Hypothalamus (tissue), 51 donors: ENCODE data around the gene ITGB5.

ENCODE experiments used
- DNase-seq, 51 donors: peaks; one replicate each; lab custom pipeline; 2025; lab: John Stamatoyannopoulos, UW

Gene ITGB5

GRCh38 chr3:124777762-124778470, 109.2 kb downstream of the ITGB5 start:
- DNase-seq, result no peak

- DNase-seq, result no peak
Measured at GRCh38 chr3:124776856-124777255, 110.3 kb downstream of the ITGB5 start.

GRCh38 chr3:124775877-124776276, 111.3 kb downstream of the ITGB5 start:
- no peak for DNase-seq

GRCh38 chr3:124774841-124775402, 112.2 kb downstream of the ITGB5 start:
- DNase-seq, result no peak

GRCh38 chr3:124774327-124774718, 112.8 kb downstream of the ITGB5 start:
- DNase-seq, result peak in 1 of 51 donors; percentile 5

- DNase-seq, result no peak
Measured at GRCh38 chr3:124773351-124774326, 113.5 kb downstream of the ITGB5 start.

- peak in 41 of 51 donors; percentile 12 to 82 (median 59) for DNase-seq
Measured at GRCh38 chr3:124772081-124772831, 114.9 kb downstream of the ITGB5 start.

- DNase-seq, result no peak
Measured at GRCh38 chr3:124771083-124771445, 116.1 kb downstream of the ITGB5 start.

- DNase-seq, result peak in 32 of 51 donors; percentile 5 to 77 (median 39)
Measured at GRCh38 chr3:124770336-124771082, 116.7 kb downstream of the ITGB5 start.

GRCh38 chr3:124769462-124769861, 117.7 kb downstream of the ITGB5 start:
- DNase-seq, result no peak

GRCh38 chr3:124768812-124769211, 118.4 kb downstream of the ITGB5 start:
- DNase-seq, result no peak

GRCh38 chr3:124767691-124768090, 119.5 kb downstream of the ITGB5 start:
- DNase-seq, result no peak

GRCh38 chr3:124767264-124767663, 119.9 kb downstream of the ITGB5 start:
- no peak for DNase-seq

GRCh38 chr3:124766113-124767095, 120.8 kb downstream of the ITGB5 start:
- DNase-seq, result no peak

GRCh38 chr3:124765197-124765840, 121.8 kb downstream of the ITGB5 start:
- DNase-seq, result no peak

GRCh38 chr3:124764746-124765145, 122.4 kb downstream of the ITGB5 start:
- peak in 20 of 51 donors; percentile 15 to 57 (median 33) for DNase-seq

GRCh38 chr3:124763644-124764358, 123.4 kb downstream of the ITGB5 start:
- DNase-seq, result no peak
